B cell (primary cell): ENCODE results near the gene PCGF5. TPM values are rescaled to one million over a fixed set of nuclear protein-coding genes. Genes with fewer than 3 reads are reported as not detected.
A peak's percentile ranks its signal among the peaks of the same experiment; 100 is the strongest.

Source experiments
- ATAC-seq: fragments of 200-7000 bp; cut with Tn5 transposase; one replicate; pipeline ENCODE4 v1.10.0; 2021; ENCODE audit warnings: low read depth, mild to moderate bottlenecking, moderate number of reproducible peaks, moderate library complexity
- CTCF ChIA-PET: fragments of 350-600 bp; sonication (Branson Sonifier 250); formaldehyde crosslinking; loops from one replicate; lab custom pipeline; 2021; ENCODE audit warnings: antibody characterized with exemption, inconsistent platforms; lab: Charles Lee
- POLR2A ChIA-PET: fragments of 350-600 bp; sonication (Branson Sonifier 250); formaldehyde crosslinking; loops from one replicate; lab custom pipeline; 2021; ENCODE audit warnings: antibody characterized with exemption; lab: Charles Lee
- DNase-seq: peaks from one replicate; pipeline ENCODE4 v3.0.0; 2013
- H2AFZ ChIP-seq: 2 replicates; pipeline ENCODE4 v1.6.1; 2012; ENCODE audit warnings: mild to moderate bottlenecking, low read depth, low read length; ENCODE audit not compliant: insufficient read depth, poor library complexity, severe bottlenecking
- H3K27ac ChIP-seq, 2 donors: 1 replicate in 1 of 2; 2 replicates in 1 of 2; pipeline ENCODE4 v1.5.1; 2012 to 2013; ENCODE audit warnings: low read length in 2 of 2, mild to moderate bottlenecking in 2 of 2, moderate library complexity in 1 of 2
- H3K27me3 ChIP-seq, 4 experiments: fragments of 200-600 bp in 1 of 4; sonication (generic) in 1 of 4; replicated peaks in 1 of 4; 1 replicate in 2 of 4; 2 replicates in 2 of 4; pipeline versions ENCODE4 v1.6.1 to v1.7.0; 2013 to 2016; ENCODE audit warnings: low read length in 3 of 4, mild to moderate bottlenecking in 2 of 4, mixed read lengths in 1 of 4, moderate library complexity in 1 of 4; ENCODE audit not compliant: insufficient read depth in 4 of 4, control insufficient read depth in 3 of 4; ENCODE audit errors: control extremely low read depth in 1 of 4
- H3K36me3 ChIP-seq, 2 experiments: replicated peaks in 1 of 2; 1 replicate in 1 of 2; 2 replicates in 1 of 2; pipeline versions ENCODE4 v1.6.1 to v1.7.1; 2013; ENCODE audit warnings: low read length in 1 of 2; ENCODE audit not compliant: insufficient read depth in 2 of 2, control insufficient read depth in 1 of 2; ENCODE audit errors: control extremely low read depth in 1 of 2, extremely low read depth in 1 of 2
- H3K4me1 ChIP-seq, 2 donors: fragments of 200-600 bp in 1 of 2; sonication (generic) in 1 of 2; 1 replicate in 1 of 2; 2 replicates in 1 of 2; pipeline versions ENCODE4 v1.5.1 to v1.6.1; 2013 to 2017; ENCODE audit warnings: low read length in 2 of 2; ENCODE audit not compliant: control insufficient read depth in 2 of 2, insufficient read depth in 2 of 2
- H3K4me2 ChIP-seq: replicated peaks from 2 replicates; pipeline ENCODE3; 2012; ENCODE audit warnings: mild to moderate bottlenecking, low read depth, low read length; ENCODE audit not compliant: poor library complexity, severe bottlenecking
- H3K4me3 ChIP-seq, 5 experiments: fragments of 200-600 bp in 1 of 5; sonication (generic) in 1 of 5; 1 replicate in 3 of 5; 2 replicates in 2 of 5; pipeline versions ENCODE4 v1.5.1 to v1.7.0; 2011 to 2016; ENCODE audit warnings: low read length in 4 of 5, mild to moderate bottlenecking in 4 of 5, low read depth in 2 of 5, control low read depth in 1 of 5, moderate library complexity in 1 of 5; ENCODE audit not compliant: insufficient read depth in 1 of 5; ENCODE audit errors: control extremely low read depth in 1 of 5, extremely low read depth in 1 of 5
- H3K79me2 ChIP-seq: fragments of 200-600 bp; sonication (generic); one replicate; pipeline ENCODE4 v1.6.0; 2016; ENCODE audit warnings: low read length; ENCODE audit not compliant: control insufficient read depth, insufficient read depth
- H3K9ac ChIP-seq: fragments of 200-600 bp; sonication (generic); 2 replicates; pipeline ENCODE4 v1.6.1; 2017; ENCODE audit warnings: mild to moderate bottlenecking, low read length, moderate library complexity
- H3K9me3 ChIP-seq, 3 donors: one replicate each; pipeline versions ENCODE4 v1.6.1 to v1.7.1; 2013; ENCODE audit warnings: low read length in 2 of 3; ENCODE audit not compliant: control insufficient read depth in 2 of 3, insufficient read depth in 1 of 3; ENCODE audit errors: control extremely low read depth in 1 of 3
- H4K20me1 ChIP-seq: 2 replicates; pipeline ENCODE4 v1.6.0; 2012; ENCODE audit warnings: mild to moderate bottlenecking, low read length; ENCODE audit not compliant: insufficient read depth, control insufficient read depth, poor library complexity, severe bottlenecking
- H3K27ac Mint-ChIP-seq: one replicate; pipeline ENCODE4 v1.8.0; 2021; ENCODE audit warnings: mixed read lengths
- H3K27me3 Mint-ChIP-seq: one replicate; pipeline ENCODE4 v1.8.0; 2021; ENCODE audit warnings: mixed read lengths
- H3K4me1 Mint-ChIP-seq: one replicate; pipeline ENCODE4 v1.8.0; 2021; ENCODE audit warnings: mixed read lengths
- H3K4me3 Mint-ChIP-seq: one replicate; pipeline ENCODE4 v1.8.0; 2021; ENCODE audit warnings: mixed read lengths
- H3K9me3 Mint-ChIP-seq: one replicate; pipeline ENCODE4 v1.8.0; 2022; ENCODE audit warnings: mixed read lengths; ENCODE audit not compliant: insufficient read depth
- CTCF ChIP-seq: fragments of 200-600 bp; IDR thresholded peaks from one replicate; pipeline ENCODE4 v1.8.0; 2022; ENCODE audit warnings: antibody characterized with exemption, mild to moderate bottlenecking
- EZH2 ChIP-seq: IDR thresholded peaks from 2 replicates; pipeline ENCODE4 v1.6.1; 2012; ENCODE audit warnings: borderline replicate concordance, low read depth, mild to moderate bottlenecking, moderate library complexity, low read length; ENCODE audit not compliant: insufficient read depth, poor library complexity, severe bottlenecking
- WGBS: methylation state at CpG from one replicate; pipeline ENCODE4 v1.1.5; 2013; ENCODE audit warnings: missing lambda C conversion rate; ENCODE audit not compliant: insufficient coverage; 5-methylcytosine and 5-hydroxymethylcytosine counted together
- intact Hi-C: fragments of 100-400 bp; cut with micrococcal nuclease; formaldehyde crosslinking; loops from one replicate; pipeline ENCODE4 v1.10.0; 2022
- polyA plus RNA-seq: library from polyadenylated mRNA; depleted of rRNA; stranded (reverse); fragments of >200 nt; gene quantifications from 2 replicates; pipeline ENCODE4 v1.2.3, GENCODE V29; 2012
- total RNA-seq, 2 donors: library from RNA; stranded (reverse); fragments of 120-200 nt in 1 of 2; gene quantifications; 1 replicate in 1 of 2; 2 replicates in 1 of 2; pipeline versions ENCODE4 v1.2.3 to v1.2.4, GENCODE V29; 2013 to 2022

The PCGF5 gene
- total and polyA plus RNA-seq, 2 donors (not counting 1 experiment from before 2014, with no cell fraction given), result 37.6 to 102 TPM

- Mint-ChIP-seq H3K9me3 (no peaks in the 10 kb centered on the region), H3K4me1 (peaks cover 2% of the 10 kb centered on the region), H3K4me3 (no peak overlapping the region), H3K27me3 (no peaks in the 10 kb centered on the region), H3K27ac (no peak overlapping the region)
- TF ChIP-seq CTCF (peak; percentile 97), EZH2 (no peak)
- Histone ChIP-seq H3K4me2 (no peak overlapping the region), H3K36me3 (peaks cover 17 to 43% of the 10 kb centered on the region in 2 experiments), H3K27ac (no peak overlapping the region), H3K4me1 (no peaks in the 10 kb centered on the region), H3K9me3 (peaks cover 3 to 5% (median 4%) of the 10 kb centered on the region in 3 donors), H3K79me2 (no peaks in the 10 kb centered on the region), H2AFZ (no peak overlapping the region), H3K9ac (no peak overlapping the region), H4K20me1 (peaks cover 33% of the 10 kb centered on the region), H3K4me3 (no peak overlapping the region), H3K27me3 (no peaks in the 10 kb centered on the region)
- DNase-seq, result peak; percentile 75
- intact Hi-C loops, result loop anchor here (1.0 to 5.0 kb wide), 7 partner anchors 31 to 340 kb away; partner anchors contain the start of gene PCGF5
- ChIA-PET CTCF (interaction anchor here (0.6 to 11.2 kb wide), 54 partner anchors 9 to 632 kb away, joined by 3 to 328 read pairs (median 6); partner anchors contain the start of genes ANKRD1, PCGF5 and RPP30), POLR2A (interaction anchor here (0.7 kb wide), 1 partner anchor 79 kb away, joined by 5 read pairs; no protein-coding TSS in a partner anchor)
- peak; percentile 82 for ATAC-seq
These were observed 31.1 kb downstream of the PCGF5 start for GRCh38 chr10:91251430-91252056.

- H4K20me1 ChIP-seq, result peaks cover 35% of the 10 kb centered on the region
- ChIA-PET POLR2A (no interaction called here), CTCF (interaction anchor here (1.0 to 11.2 kb wide), 6 partner anchors 45 to 343 kb away, joined by 3 to 328 read pairs (median 85); no protein-coding TSS in a partner anchor)
- no peak overlapping the region for H3K4me3 Mint-ChIP-seq
- no peak overlapping the region for H3K9ac ChIP-seq
- H3K9me3 ChIP-seq, result peaks cover 3 to 5% (median 4%) of the 10 kb centered on the region in 3 donors
- no peak overlapping the region for H3K27ac Mint-ChIP-seq
- ATAC-seq (no peak), DNase-seq (no peak)
- H3K4me3 ChIP-seq, result no peak overlapping the region
- H3K9me3 Mint-ChIP-seq, result no peaks in the 10 kb centered on the region
- no peak overlapping the region for H3K27ac ChIP-seq
- no peaks in the 10 kb centered on the region for H3K4me1 Mint-ChIP-seq
- TF ChIP-seq EZH2, result no peak
- TF ChIP-seq CTCF, result no peak
- no peak overlapping the region for H3K4me2 ChIP-seq
- no peaks in the 10 kb centered on the region for H3K79me2 ChIP-seq
- no peaks in the 10 kb centered on the region for H3K4me1 ChIP-seq
- H3K27me3 Mint-ChIP-seq, result no peaks in the 10 kb centered on the region
- peaks cover 15 to 57% of the 10 kb centered on the region in 2 experiments for H3K36me3 ChIP-seq
- H2AFZ ChIP-seq, result no peak overlapping the region
- no CpG with 5 or more reads among the region's 4 CpGs for WGBS
- intact Hi-C loops, result loop anchor here (5.0 kb wide), 1 partner anchor 51 kb away; no protein-coding TSS in a partner anchor
- H3K27me3 ChIP-seq, result no peaks in the 10 kb centered on the region
These were observed 32.8 kb downstream of the PCGF5 start for GRCh38 chr10:91253300-91253699.
